ENCODE measurements around the gene TSPAN9.

DNA sequence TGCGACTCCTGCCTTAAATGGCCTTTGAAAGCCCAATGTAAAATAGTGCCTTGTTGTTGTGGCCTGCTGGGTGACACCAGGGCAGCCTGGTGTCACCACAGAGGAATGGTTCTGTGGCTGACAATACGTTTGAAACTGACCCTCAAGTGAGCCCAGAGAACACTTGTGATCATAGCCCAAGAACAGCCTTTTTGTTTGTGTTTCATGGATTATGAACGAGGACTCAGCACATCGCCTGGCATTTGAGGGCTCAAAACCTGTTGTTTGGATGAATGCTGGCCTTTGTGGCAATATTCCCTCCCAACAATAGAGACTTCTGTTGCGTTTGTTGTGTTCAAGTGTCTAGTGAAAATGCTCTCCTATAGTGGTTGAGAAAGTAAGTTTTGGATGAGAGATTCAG is 48.5 kb downstream of the TSPAN9 start:
- TF ChIP-seq, protein P1, sequence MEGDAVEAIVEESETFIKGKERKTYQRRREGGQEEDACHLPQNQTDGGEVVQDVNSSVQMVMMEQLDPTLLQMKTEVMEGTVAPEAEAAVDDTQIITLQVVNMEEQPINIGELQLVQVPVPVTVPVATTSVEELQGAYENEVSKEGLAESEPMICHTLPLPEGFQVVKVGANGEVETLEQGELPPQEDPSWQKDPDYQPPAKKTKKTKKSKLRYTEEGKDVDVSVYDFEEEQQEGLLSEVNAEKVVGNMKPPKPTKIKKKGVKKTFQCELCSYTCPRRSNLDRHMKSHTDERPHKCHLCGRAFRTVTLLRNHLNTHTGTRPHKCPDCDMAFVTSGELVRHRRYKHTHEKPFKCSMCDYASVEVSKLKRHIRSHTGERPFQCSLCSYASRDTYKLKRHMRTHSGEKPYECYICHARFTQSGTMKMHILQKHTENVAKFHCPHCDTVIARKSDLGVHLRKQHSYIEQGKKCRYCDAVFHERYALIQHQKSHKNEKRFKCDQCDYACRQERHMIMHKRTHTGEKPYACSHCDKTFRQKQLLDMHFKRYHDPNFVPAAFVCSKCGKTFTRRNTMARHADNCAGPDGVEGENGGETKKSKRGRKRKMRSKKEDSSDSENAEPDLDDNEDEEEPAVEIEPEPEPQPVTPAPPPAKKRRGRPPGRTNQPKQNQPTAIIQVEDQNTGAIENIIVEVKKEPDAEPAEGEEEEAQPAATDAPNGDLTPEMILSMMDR (IDR thresholded peaks at IDR 0.05): no peak
- TF ChIP-seq POLR2A (IDR thresholded peaks at IDR 0.05): no peak

Measured in heart left ventricle (tissue), 13 donors.